Natural killer cell (primary cell): ENCODE results near the gene BLOC1S2. TPM values are rescaled to one million over a fixed set of nuclear protein-coding genes. Genes with fewer than 3 reads are reported as not detected.

Experiments
- ATAC-seq, 3 donors: fragments of 150-1000 bp in 2 of 3; fragments of 200-7000 bp in 1 of 3; cut with Tn5 transposase; 1 replicate in 1 of 3; 2 replicates in 2 of 3; pipeline ENCODE4 v1.10.0; 2021; ENCODE audit warnings: mild to moderate bottlenecking in 2 of 3, moderate library complexity in 2 of 3
- DNase-seq, 2 donors: peaks; one replicate each; pipeline versions ENCODE4 v3.0.0 to v3.0.0-alpha.2; 2013 to 2021; ENCODE audit warnings: mixed read lengths in 1 of 2
- H3K27ac ChIP-seq: one replicate; pipeline ENCODE4 v1.5.1; 2013; ENCODE audit warnings: mild to moderate bottlenecking, low read length
- H3K27me3 ChIP-seq: one replicate; pipeline ENCODE4 v1.6.1; 2013; ENCODE audit warnings: low read length; ENCODE audit not compliant: control insufficient read depth, insufficient read depth
- H3K36me3 ChIP-seq: one replicate; pipeline ENCODE4 v1.6.1; 2013; ENCODE audit warnings: low read length; ENCODE audit not compliant: control insufficient read depth, insufficient read depth
- H3K4me1 ChIP-seq: one replicate; pipeline ENCODE4 v1.6.1; 2013; ENCODE audit warnings: low read length; ENCODE audit not compliant: control insufficient read depth, insufficient read depth
- H3K4me3 ChIP-seq: one replicate; pipeline ENCODE4 v1.5.1; 2013; ENCODE audit warnings: low read length
- H3K9me3 ChIP-seq: one replicate; pipeline ENCODE4 v1.6.1; 2013; ENCODE audit warnings: low read length; ENCODE audit not compliant: control insufficient read depth, insufficient read depth
- H3K27ac Mint-ChIP-seq, 2 donors: one replicate each; pipeline ENCODE4 v1.8.0; 2022; ENCODE audit warnings: mild to moderate bottlenecking in 2 of 2, mixed read lengths in 2 of 2, moderate library complexity in 1 of 2
- H3K27me3 Mint-ChIP-seq, 2 donors: one replicate each; pipeline ENCODE4 v1.8.0; 2022; ENCODE audit warnings: low read depth in 2 of 2, mixed read lengths in 2 of 2
- H3K36me3 Mint-ChIP-seq: one replicate; pipeline ENCODE4 v1.8.0; 2022; ENCODE audit warnings: mixed read lengths
- H3K4me1 Mint-ChIP-seq, 2 donors: one replicate each; pipeline ENCODE4 v1.8.0; 2022; ENCODE audit warnings: mixed read lengths in 2 of 2
- H3K4me3 Mint-ChIP-seq: one replicate; pipeline ENCODE4 v1.8.0; 2022; ENCODE audit warnings: mild to moderate bottlenecking, moderate library complexity, mixed read lengths
- H3K9me3 Mint-ChIP-seq, 2 donors: one replicate each; pipeline ENCODE4 v1.8.0; 2022; ENCODE audit warnings: mixed read lengths in 2 of 2
- CTCF ChIP-seq: fragments of 200-600 bp; IDR thresholded peaks from one replicate; pipeline ENCODE4 v1.8.0; 2022; ENCODE audit warnings: antibody characterized with exemption
- WGBS: methylation state at CpG from one replicate; pipeline ENCODE4 v1.1.7; 2013; ENCODE audit warnings: missing lambda C conversion rate; ENCODE audit not compliant: insufficient coverage; 5-methylcytosine and 5-hydroxymethylcytosine counted together
- intact Hi-C: fragments of 100-400 bp; cut with micrococcal nuclease; formaldehyde crosslinking; loops from one replicate; pipeline ENCODE4 v1.14.2; 2022
- total RNA-seq, 4 donors: library from RNA; stranded (reverse); fragments of 120-200 nt in 1 of 4; gene quantifications; one replicate each; pipeline versions ENCODE4 v1.2.3 to v1.2.4, GENCODE V29; 2013 to 2022

BLOC1S2 gene
- total RNA-seq, 3 donors from 2014 or later (not counting 1 experiment from before 2014, with no cell fraction given): 36.7 to 63.7 (median 60.4) TPM

- H3K9me3 Mint-ChIP-seq: no peaks in the 10 kb centered on the region
These were observed 32.3 kb downstream of the BLOC1S2 start for GRCh38 chr10:100254191-100254590.

GRCh38 chr10:100253041-100253440 lies 33.4 kb downstream of the BLOC1S2 start:
- Mint-ChIP-seq H3K4me1 (no peaks in the 10 kb centered on the region), H3K9me3 (no peaks in the 10 kb centered on the region), H3K27ac (no peak overlapping the region), H3K27me3 (no peaks in the 10 kb centered on the region), H3K4me3 (no peak overlapping the region), H3K36me3 (peaks cover 14% of the 10 kb centered on the region)
- H3K27me3 ChIP-seq: no peaks in the 10 kb centered on the region
- intact Hi-C loops: no loop called here
- H3K4me1 ChIP-seq: no peaks in the 10 kb centered on the region
- no peak for TF ChIP-seq CTCF
- no peak overlapping the region for H3K4me3 ChIP-seq
- ATAC-seq (no peak), DNase-seq (no peak)
- H3K27ac ChIP-seq: no peak overlapping the region
- WGBS: over 99% methylated on average over 5 of the region's 5 CpGs
- H3K9me3 ChIP-seq: no peaks in the 10 kb centered on the region
- H3K36me3 ChIP-seq: peaks cover 67% of the 10 kb centered on the region

More at GRCh38 chr10:100254191-100254590, 32.3 kb downstream of the BLOC1S2 start:
- WGBS: 97% methylated on average over 3 of the region's 3 CpGs
- ATAC-seq (no peak), DNase-seq (no peak)
- no peaks in the 10 kb centered on the region for H3K9me3 ChIP-seq
- no peak for TF ChIP-seq CTCF
- Mint-ChIP-seq H3K4me3 (no peak overlapping the region), H3K4me1 (peaks cover 4% of the 10 kb centered on the region in 2 donors), H3K27me3 (no peaks in the 10 kb centered on the region), H3K36me3 (peaks cover 9% of the 10 kb centered on the region), H3K27ac (no peak overlapping the region)
- no peaks in the 10 kb centered on the region for H3K27me3 ChIP-seq
- peaks cover 66% of the 10 kb centered on the region for H3K36me3 ChIP-seq
- intact Hi-C loops: no loop called here
- no peak overlapping the region for H3K4me3 ChIP-seq
- no peak overlapping the region for H3K27ac ChIP-seq
- H3K4me1 ChIP-seq: no peaks in the 10 kb centered on the region

GRCh38 chr10:100248820-100249219 lies 37.7 kb downstream of the BLOC1S2 start:
- no peaks in the 10 kb centered on the region for H3K27me3 ChIP-seq
- Mint-ChIP-seq H3K36me3 (peaks cover 10% of the 10 kb centered on the region), H3K9me3 (no peaks in the 10 kb centered on the region), H3K27me3 (no peaks in the 10 kb centered on the region), H3K27ac (no peak overlapping the region), H3K4me3 (no peak overlapping the region), H3K4me1 (no peaks in the 10 kb centered on the region)
- 97% methylated on average over 7 of the region's 7 CpGs for WGBS
- ATAC-seq: no peak
- no peak overlapping the region for H3K4me3 ChIP-seq
- DNase-seq: no peak
- intact Hi-C loops: no loop called here
- no peaks in the 10 kb centered on the region for H3K9me3 ChIP-seq
- TF ChIP-seq CTCF: no peak
- no peak overlapping the region for H3K27ac ChIP-seq
- no peaks in the 10 kb centered on the region for H3K4me1 ChIP-seq
- H3K36me3 ChIP-seq: peaks cover 75% of the 10 kb centered on the region

GRCh38 chr10:100245484-100246220 lies 40.8 kb downstream of the BLOC1S2 start:
- no peak overlapping the region for H3K4me3 ChIP-seq
- intact Hi-C loops: no loop called here
- H3K27me3 Mint-ChIP-seq: no peaks in the 10 kb centered on the region
- peaks cover 75% of the 10 kb centered on the region for H3K36me3 ChIP-seq
- no peak for TF ChIP-seq CTCF
- H3K27me3 ChIP-seq: no peaks in the 10 kb centered on the region
- H3K4me1 ChIP-seq: no peaks in the 10 kb centered on the region
- H3K36me3 Mint-ChIP-seq: peaks cover 20% of the 10 kb centered on the region
- no peak overlapping the region for H3K4me3 Mint-ChIP-seq
- H3K27ac Mint-ChIP-seq: no peak overlapping the region
- ATAC-seq (no peak), DNase-seq (no peak)
- no peak overlapping the region for H3K27ac ChIP-seq
- no peaks in the 10 kb centered on the region for H3K9me3 ChIP-seq
- WGBS: 96% methylated on average over 5 of the region's 5 CpGs
- H3K9me3 Mint-ChIP-seq: no peaks in the 10 kb centered on the region
- no peaks in the 10 kb centered on the region for H3K4me1 Mint-ChIP-seq
